OCI-LY7 (cell line): Measurements from ENCODE around the gene TMEM80. TPM values are rescaled to one million over a fixed set of nuclear protein-coding genes. Genes with fewer than 3 reads are reported as not detected.
"Not testable (repeated sequence)": the region's sequence is repeated elsewhere in the genome, so short reads cannot be mapped to it uniquely, and the experiment has no call there.

Source experiments
- Bru-seq: library from RNA; stranded (reverse); fragments of 400-500 nt; gene quantifications from one replicate; lab custom pipeline; 2021; lab: Mats Ljungman, UMichigan
- BruChase-seq, 2 experiments: library from RNA; stranded (reverse); fragments of 400-500 nt; gene quantifications; one replicate each; lab custom pipeline; 2021; lab: Mats Ljungman, UMichigan
- BruUV-seq: library from RNA; stranded (reverse); fragments of 400-500 nt; replicated peaks from 2 replicates; lab custom pipeline; 2021; lab: Mats Ljungman, UMichigan
- CTCF ChIA-PET: fragments of 300-600 bp; sonication (Branson Sonifier 250); formaldehyde crosslinking; loops from one replicate; lab custom pipeline; 2022; ENCODE audit warnings: antibody characterized with exemption; ENCODE audit not compliant: unreplicated experiment; lab: Charles Lee
- POLR2A ChIA-PET: fragments of 300-600 bp; sonication (Branson Sonifier 250); formaldehyde crosslinking; loops from one replicate; lab custom pipeline; 2022; ENCODE audit warnings: antibody characterized with exemption; lab: Charles Lee
- DNase-seq: peaks from one replicate; pipeline ENCODE4 v3.0.0-alpha.2; 2015; ENCODE audit warnings: low spot score
- H2AFZ ChIP-seq: fragments of 200-600 bp; sonication (generic), shearing (Covaris generic); 2 replicates; pipeline ENCODE4 v1.6.1; 2014; ENCODE audit warnings: mild to moderate bottlenecking, antibody characterized with exemption, low read length, moderate library complexity
- H3K27ac ChIP-seq: fragments of 200-600 bp; sonication (generic); 2 replicates; pipeline ENCODE4 v1.5.1; 2014; ENCODE audit warnings: mixed run types, low read depth, mild to moderate bottlenecking, moderate library complexity, low read length, inconsistent platforms; ENCODE audit not compliant: poor library complexity, severe bottlenecking
- H3K36me3 ChIP-seq: fragments of 200-600 bp; sonication (generic); 2 replicates; pipeline ENCODE4 v1.6.1; 2014; ENCODE audit warnings: mild to moderate bottlenecking, antibody characterized with exemption, low read length, moderate library complexity, mixed read lengths; ENCODE audit not compliant: insufficient read depth
- H3K4me1 ChIP-seq: fragments of 200-600 bp; sonication (generic); 2 replicates; pipeline ENCODE4 v1.5.1; 2014; ENCODE audit warnings: mild to moderate bottlenecking, low read length; ENCODE audit not compliant: insufficient read depth, poor library complexity, severe bottlenecking
- H3K4me2 ChIP-seq: fragments of 200-600 bp; sonication (generic); 2 replicates; pipeline ENCODE4 v1.6.1; 2014; ENCODE audit warnings: mild to moderate bottlenecking, low read length
- H3K4me3 ChIP-seq: fragments of 200-600 bp; sonication (generic); 2 replicates; pipeline ENCODE4 v1.5.1; 2014; ENCODE audit warnings: mild to moderate bottlenecking, low read depth, low read length; ENCODE audit not compliant: poor library complexity, severe bottlenecking
- H3K79me2 ChIP-seq: fragments of 200-600 bp; sonication (generic); 2 replicates; pipeline ENCODE4 v1.6.1; 2016; ENCODE audit warnings: low read depth, mild to moderate bottlenecking, low read length, moderate library complexity, mixed read lengths; ENCODE audit not compliant: insufficient read depth
- H3K9me2 ChIP-seq: fragments of 200-600 bp; sonication (generic); 2 replicates; pipeline ENCODE4 v1.6.1; 2016; ENCODE audit warnings: mild to moderate bottlenecking, low read length, mixed read lengths; ENCODE audit not compliant: insufficient read depth
- H3K9me3 ChIP-seq: fragments of 200-600 bp; sonication (generic); 2 replicates; pipeline ENCODE4 v1.6.1; 2014; ENCODE audit warnings: mild to moderate bottlenecking, mixed run types, low read length, mixed read lengths
- H4K20me1 ChIP-seq: fragments of 200-600 bp; sonication (generic); 2 replicates; pipeline ENCODE4 v1.6.1; 2014; ENCODE audit warnings: mild to moderate bottlenecking, antibody characterized with exemption, low read length, moderate library complexity, mixed read lengths; ENCODE audit not compliant: insufficient read depth
- CTCF ChIP-seq: fragments of 200-600 bp; sonication (generic); conservative IDR thresholded peaks from 2 replicates; pipeline ENCODE4 v1.5.1; 2014; ENCODE audit warnings: mild to moderate bottlenecking, antibody characterized with exemption, low read length, moderate library complexity, mixed read lengths
- EZH2phosphoT487 ChIP-seq: fragments of 200-600 bp; sonication (generic); IDR thresholded peaks from 2 replicates; pipeline ENCODE4 v1.6.1; 2018; ENCODE audit warnings: low read depth, borderline replicate concordance, mild to moderate bottlenecking, mixed run types, antibody characterized with exemption, low read length, moderate library complexity, mixed read lengths
- intact Hi-C: fragments of 100-400 bp; cut with micrococcal nuclease; formaldehyde crosslinking; loops from one replicate; pipeline ENCODE4 v1.10.0; 2022; ENCODE audit not compliant: unreplicated experiment
- long read RNA-seq: library from polyadenylated mRNA; stranded (forward); transcript quantifications from one replicate; pipeline ENCODE4 v2.0.0, GENCODE V29; 2022
- total RNA-seq, 2 experiments: library from RNA; depleted of rRNA in 1 of 2; stranded (reverse); fragments of >200 nt in 1 of 2; shearing (Covaris generic) in 1 of 2; gene quantifications; 2 replicates each; pipeline ENCODE4 v1.2.3, GENCODE V29; 2014 to 2022

TMEM80 gene
- total RNA-seq (2014; rRNA removed; shearing (Covaris generic)): 52.8 and 56.8 TPM in 2 replicates
- 51.6 and 52.7 TPM in 2 replicates for total RNA-seq (2022)
- percentile 72 among the genes with signal in this experiment for Bru-seq, nascent RNA
- BruChase-seq, experiment 1, labeled RNA remaining after a 6-hour chase: percentile 79 among the genes with signal in this experiment
- percentile 78 among the genes with signal in this experiment for BruChase-seq, experiment 2, labeled RNA remaining after a 2-hour chase
- long read RNA-seq, partial matches to known transcripts: 40 of 95 reads
- long read RNA-seq, other reads (novel, unspliced or antisense): 55 of 95 reads

- CTCF ChIA-PET: interaction anchor here (0.6 to 3.7 kb wide), 6 partner anchors 27 to 1922 kb away, joined by 3 to 26 read pairs (median 5); no protein-coding TSS in a partner anchor
- Histone ChIP-seq H3K4me1 (peaks cover 37% of the 10 kb centered on the region), H3K27ac (peak within 1 kb of the TSS; percentile 88), H2AFZ (peak within 1 kb of the TSS; percentile 60), H3K79me2 (peaks cover 34% of the 10 kb centered on the region; the same call in 1 of the 2 replicates), H4K20me1 (no peaks in the 10 kb centered on the region), H3K9me2 (no peaks in the 10 kb centered on the region), H3K4me2 (peak within 1 kb of the TSS; percentile 77), H3K9me3 (no peaks in the 10 kb centered on the region), H3K36me3 (peaks cover 6% of the 10 kb centered on the region; the same call in 1 of the 2 replicates), H3K4me3 (peak within 1 kb of the TSS; percentile 83)
- DNase-seq: peak; percentile 99
- intact Hi-C loops: loop anchor here (1.0 kb wide), 1 partner anchor 28 kb away; no protein-coding TSS in a partner anchor
- POLR2A ChIA-PET: interaction anchor here (0.5 to 1.4 kb wide), 9 partner anchors 22 to 248 kb away, joined by 3 to 5 read pairs (median 3); no protein-coding TSS in a partner anchor
- TF ChIP-seq CTCF (no peak), EZH2phosphoT487 (no peak)
- TSS peak; percentile 74 for BruUV-seq
Measured at GRCh38 chr11:695538-696248, at the start of gene TMEM80. TSS of gene TMEM80 (plus strand) at chr11:695816. CDS start at chr11:695828, 12 bp downstream.

- Histone ChIP-seq H4K20me1 (no peaks in the 10 kb centered on the region), H3K36me3 (peaks cover 59% of the 10 kb centered on the region), H3K27ac (no peak overlapping the region), H3K9me3 (no peaks in the 10 kb centered on the region), H3K4me3 (no peak overlapping the region), H3K4me2 (no peak overlapping the region), H3K4me1 (no peaks in the 10 kb centered on the region), H3K79me2 (no peaks in the 10 kb centered on the region), H2AFZ (no peak overlapping the region), H3K9me2 (no peaks in the 10 kb centered on the region)
- no peak for DNase-seq
- no TSS peak for BruUV-seq
- CTCF ChIA-PET: no interaction called here
- intact Hi-C loops: no loop called here
- POLR2A ChIA-PET: no interaction called here
- TF ChIP-seq EZH2phosphoT487: no peak
- no peak for TF ChIP-seq CTCF
Measured at GRCh38 chr11:646214-646613, 49.4 kb upstream of the TMEM80 start.

GRCh38 chr11:647672-648158 lies 47.9 kb upstream of the TMEM80 start:
- POLR2A ChIA-PET, H3K4me3 ChIP-seq, H3K79me2 ChIP-seq, H3K9me3 ChIP-seq, CTCF ChIA-PET, BruUV-seq, DNase-seq, H3K27ac ChIP-seq, H2AFZ ChIP-seq, H3K9me2 ChIP-seq, H3K4me1 ChIP-seq, intact Hi-C loops, H4K20me1 ChIP-seq, H3K4me2 ChIP-seq: not testable (repeated sequence)
- peaks cover 65% of the 10 kb centered on the region for H3K36me3 ChIP-seq
